Measurements from ENCODE around the gene RAP1GDS1. TPM values are rescaled to one million over a fixed set of nuclear protein-coding genes. Genes with fewer than 3 reads are reported as not detected.

Gene RAP1GDS1
- total and polyA plus RNA-seq, 2 of the 13 experiments (the other 11 are each of a cell fraction or from before 2014, with no cell fraction given) = 19.3 to 42.5 TPM

DNA sequence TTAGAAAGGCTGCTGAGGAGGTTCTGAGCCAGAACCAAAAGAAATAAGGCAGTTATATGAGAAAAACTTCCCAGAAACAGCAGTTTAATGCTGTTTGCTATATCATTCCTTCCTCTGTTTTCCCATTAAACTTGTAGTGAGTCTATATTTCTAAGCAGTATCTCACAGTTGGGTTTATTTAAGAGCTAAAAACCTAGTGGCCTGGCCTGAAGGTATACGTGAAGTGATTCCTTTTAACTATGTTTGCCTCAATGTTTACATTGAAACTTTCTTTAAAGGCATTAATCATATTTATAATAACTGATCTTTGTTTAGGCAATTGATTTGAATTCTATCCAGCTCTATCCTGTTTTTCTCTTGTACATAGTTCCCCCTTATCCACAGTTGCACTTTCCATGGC, 19.1 kb upstream of the RAP1GDS1 start:
- ATAC-seq (no peak), FAIRE-seq (no peak), DNase-seq (ENCODE audit: low spot score) (no peak)
- BruUV-seq (replicated peaks) = no TSS peak
- intact Hi-C loops (cut with micrococcal nuclease; ENCODE audit: unreplicated experiment) (no loop called here), in situ Hi-C loops (cut with HindIII; ENCODE audit: extremely low pct_ligation_motif_present, low pct_unique_long_range_greater_than_20kb) (no loop called here)
- Histone ChIP-seq H3K9me3 (ENCODE audit: low read length) (no peaks in the 10 kb centered on the region), H3K27me3 (ENCODE audit: control insufficient read depth in 1 of 2, insufficient read depth in 2 of 2, low read length in 2 of 2) (peaks cover 1 to 5% of the 10 kb centered on the region in 2 experiments; a peak in 1 of 5 replicates), H3K4me1 (ENCODE audit: insufficient read depth, low read length) (no peaks in the 10 kb centered on the region), H4K20me1 (ENCODE audit: insufficient read depth, low read length) (no peaks in the 10 kb centered on the region), H3K36me3 (replicated peaks in 1 of 2; ENCODE audit: control insufficient read depth in 1 of 2, insufficient read depth in 2 of 2, low read length in 2 of 2) (no peaks in the 10 kb centered on the region), H3K27ac (ENCODE audit: extremely low read length, insufficient read depth, low read length) (no peak overlapping the region), H3K4me2 (ENCODE audit: low read depth, low read length) (no peak overlapping the region), H2AFZ (ENCODE audit: low read length) (no peak overlapping the region), H3K79me2 (ENCODE audit: insufficient read depth, low read length) (no peaks in the 10 kb centered on the region), H3K9ac (ENCODE audit: insufficient read depth, low read depth, low read length) (no peak overlapping the region), H3K4me3 (replicated peaks in 1 of 3; ENCODE audit: insufficient read depth in 1 of 3, low read depth in 2 of 3, low read length in 3 of 3) (no peak overlapping the region)
- POLR2A ChIA-PET = no interaction called here
- CTCF ChIA-PET (ENCODE audit: low intra/inter-chr PET ratio, low total read pairs) = no interaction called here
- 4% methylated on average over 1 of the region's 1 CpG for WGBS (ENCODE audit: low lambda C conversion rate)
- TF ChIP-seq ASH2L (IDR thresholded peaks at IDR 0.05; ENCODE audit: insufficient read length, low read depth, low read length) (no peak), MYNN (CRISPR knock-in tag; IDR thresholded peaks at IDR 0.05; ENCODE audit: low read depth) (no peak), ZNF362 (CRISPR knock-in tag; IDR thresholded peaks at IDR 0.05; ENCODE audit: borderline replicate concordance) (no peak), NR2C2 (CRISPR knock-in tag; IDR thresholded peaks at IDR 0.05; ENCODE audit: borderline replicate concordance) (no peak), SPEN (CRISPR knock-in tag; IDR thresholded peaks at IDR 0.05; ENCODE audit: low read depth) (no peak), KAT8 (CRISPR knock-in tag; IDR thresholded peaks at IDR 0.05) (no peak), ZNF7 (CRISPR knock-in tag; IDR thresholded peaks at IDR 0.05) (no peak), ZFP36L1 (CRISPR knock-in tag; IDR thresholded peaks at IDR 0.05) (no peak), CREB3 (CRISPR knock-in tag; IDR thresholded peaks at IDR 0.05) (no peak), RNF2 (conservative IDR thresholded peaks at IDR 0.05; ENCODE audit: low read depth) (no peak), ETV5 (CRISPR knock-in tag; IDR thresholded peaks at IDR 0.05; ENCODE audit: borderline replicate concordance) (no peak)
- TF ChIP-seq, protein P1, sequence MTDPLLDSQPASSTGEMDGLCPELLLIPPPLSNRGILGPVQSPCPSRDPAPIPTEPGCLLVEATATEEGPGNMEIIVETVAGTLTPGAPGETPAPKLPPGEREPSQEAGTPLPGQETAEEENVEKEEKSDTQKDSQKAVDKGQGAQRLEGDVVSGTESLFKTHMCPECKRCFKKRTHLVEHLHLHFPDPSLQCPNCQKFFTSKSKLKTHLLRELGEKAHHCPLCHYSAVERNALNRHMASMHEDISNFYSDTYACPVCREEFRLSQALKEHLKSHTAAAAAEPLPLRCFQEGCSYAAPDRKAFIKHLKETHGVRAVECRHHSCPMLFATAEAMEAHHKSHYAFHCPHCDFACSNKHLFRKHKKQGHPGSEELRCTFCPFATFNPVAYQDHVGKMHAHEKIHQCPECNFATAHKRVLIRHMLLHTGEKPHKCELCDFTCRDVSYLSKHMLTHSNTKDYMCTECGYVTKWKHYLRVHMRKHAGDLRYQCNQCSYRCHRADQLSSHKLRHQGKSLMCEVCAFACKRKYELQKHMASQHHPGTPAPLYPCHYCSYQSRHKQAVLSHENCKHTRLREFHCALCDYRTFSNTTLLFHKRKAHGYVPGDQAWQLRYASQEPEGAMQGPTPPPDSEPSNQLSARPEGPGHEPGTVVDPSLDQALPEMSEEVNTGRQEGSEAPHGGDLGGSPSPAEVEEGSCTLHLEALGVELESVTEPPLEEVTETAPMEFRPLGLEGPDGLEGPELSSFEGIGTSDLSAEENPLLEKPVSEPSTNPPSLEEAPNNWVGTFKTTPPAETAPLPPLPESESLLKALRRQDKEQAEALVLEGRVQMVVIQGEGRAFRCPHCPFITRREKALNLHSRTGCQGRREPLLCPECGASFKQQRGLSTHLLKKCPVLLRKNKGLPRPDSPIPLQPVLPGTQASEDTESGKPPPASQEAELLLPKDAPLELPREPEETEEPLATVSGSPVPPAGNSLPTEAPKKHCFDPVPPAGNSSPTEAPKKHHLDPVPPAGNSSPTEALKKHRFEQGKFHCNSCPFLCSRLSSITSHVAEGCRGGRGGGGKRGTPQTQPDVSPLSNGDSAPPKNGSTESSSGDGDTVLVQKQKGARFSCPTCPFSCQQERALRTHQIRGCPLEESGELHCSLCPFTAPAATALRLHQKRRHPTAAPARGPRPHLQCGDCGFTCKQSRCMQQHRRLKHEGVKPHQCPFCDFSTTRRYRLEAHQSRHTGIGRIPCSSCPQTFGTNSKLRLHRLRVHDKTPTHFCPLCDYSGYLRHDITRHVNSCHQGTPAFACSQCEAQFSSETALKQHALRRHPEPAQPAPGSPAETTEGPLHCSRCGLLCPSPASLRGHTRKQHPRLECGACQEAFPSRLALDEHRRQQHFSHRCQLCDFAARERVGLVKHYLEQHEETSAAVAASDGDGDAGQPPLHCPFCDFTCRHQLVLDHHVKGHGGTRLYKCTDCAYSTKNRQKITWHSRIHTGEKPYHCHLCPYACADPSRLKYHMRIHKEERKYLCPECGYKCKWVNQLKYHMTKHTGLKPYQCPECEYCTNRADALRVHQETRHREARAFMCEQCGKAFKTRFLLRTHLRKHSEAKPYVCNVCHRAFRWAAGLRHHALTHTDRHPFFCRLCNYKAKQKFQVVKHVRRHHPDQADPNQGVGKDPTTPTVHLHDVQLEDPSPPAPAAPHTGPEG (CRISPR knock-in tag; IDR thresholded peaks at IDR 0.05) = no peak
- TF ChIP-seq, protein P2, sequence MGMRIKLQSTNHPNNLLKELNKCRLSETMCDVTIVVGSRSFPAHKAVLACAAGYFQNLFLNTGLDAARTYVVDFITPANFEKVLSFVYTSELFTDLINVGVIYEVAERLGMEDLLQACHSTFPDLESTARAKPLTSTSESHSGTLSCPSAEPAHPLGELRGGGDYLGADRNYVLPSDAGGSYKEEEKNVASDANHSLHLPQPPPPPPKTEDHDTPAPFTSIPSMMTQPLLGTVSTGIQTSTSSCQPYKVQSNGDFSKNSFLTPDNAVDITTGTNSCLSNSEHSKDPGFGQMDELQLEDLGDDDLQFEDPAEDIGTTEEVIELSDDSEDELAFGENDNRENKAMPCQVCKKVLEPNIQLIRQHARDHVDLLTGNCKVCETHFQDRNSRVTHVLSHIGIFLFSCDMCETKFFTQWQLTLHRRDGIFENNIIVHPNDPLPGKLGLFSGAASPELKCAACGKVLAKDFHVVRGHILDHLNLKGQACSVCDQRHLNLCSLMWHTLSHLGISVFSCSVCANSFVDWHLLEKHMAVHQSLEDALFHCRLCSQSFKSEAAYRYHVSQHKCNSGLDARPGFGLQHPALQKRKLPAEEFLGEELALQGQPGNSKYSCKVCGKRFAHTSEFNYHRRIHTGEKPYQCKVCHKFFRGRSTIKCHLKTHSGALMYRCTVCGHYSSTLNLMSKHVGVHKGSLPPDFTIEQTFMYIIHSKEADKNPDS (CRISPR knock-in tag; IDR thresholded peaks at IDR 0.05) = no peak

Measured in HepG2 (cell line).